ENCODE results near the gene KCNAB1.
"Not testable (repeated sequence)": the region's sequence is repeated elsewhere in the genome, so short reads cannot be mapped to it uniquely, and the experiment has no call there.

KCNAB1 gene

GRCh38 chr3:156274791-156275190 is 154.4 kb downstream of the KCNAB1 start:
- DNase-seq = no peak

- not testable (repeated sequence) for DNase-seq
Observed at GRCh38 chr3:156284637-156285036, 164.3 kb downstream of the KCNAB1 start.

GRCh38 chr3:156285626-156286025 is 165.2 kb downstream of the KCNAB1 start:
- DNase-seq = no peak

GRCh38 chr3:156290924-156291271 is 170.5 kb downstream of the KCNAB1 start:
- no peak for DNase-seq

GRCh38 chr3:156291272-156292123 is 171.1 kb downstream of the KCNAB1 start:
- no peak for DNase-seq

GRCh38 chr3:156293566-156293965 is 173.2 kb downstream of the KCNAB1 start:
- DNase-seq = no peak

GRCh38 chr3:156297582-156297981 is 177.2 kb downstream of the KCNAB1 start:
- no peak for DNase-seq

- DNase-seq = no peak
Observed at GRCh38 chr3:156298014-156298413, 177.6 kb downstream of the KCNAB1 start.

GRCh38 chr3:156298938-156299337 is 178.6 kb downstream of the KCNAB1 start:
- no peak for DNase-seq

GRCh38 chr3:156299569-156299968 is 179.2 kb downstream of the KCNAB1 start:
- DNase-seq = no peak

- no peak for DNase-seq
Observed at GRCh38 chr3:156300371-156300770, 180.0 kb downstream of the KCNAB1 start.

- DNase-seq = no peak
Observed at GRCh38 chr3:156300929-156301840, 180.8 kb downstream of the KCNAB1 start.

GRCh38 chr3:156303001-156303707 is 182.8 kb downstream of the KCNAB1 start:
- no peak for DNase-seq

- DNase-seq = no peak
Observed at GRCh38 chr3:156304406-156304805, 184.0 kb downstream of the KCNAB1 start.

- no peak for DNase-seq
Observed at GRCh38 chr3:156305672-156306071, 185.3 kb downstream of the KCNAB1 start.

GRCh38 chr3:156307704-156308103 is 187.3 kb downstream of the KCNAB1 start:
- DNase-seq = no peak

- DNase-seq = no peak
Observed at GRCh38 chr3:156311431-156311830, 191.1 kb downstream of the KCNAB1 start.

GRCh38 chr3:156311930-156312329 is 191.6 kb downstream of the KCNAB1 start:
- DNase-seq = no peak

- no peak for DNase-seq
Observed at GRCh38 chr3:156316076-156316475, 195.7 kb downstream of the KCNAB1 start.

- DNase-seq = no peak
Observed at GRCh38 chr3:156317462-156318074, 197.2 kb downstream of the KCNAB1 start.

GRCh38 chr3:156321945-156322344 is 201.6 kb downstream of the KCNAB1 start:
- DNase-seq = no peak

GRCh38 chr3:156323466-156323865 is 203.1 kb downstream of the KCNAB1 start:
- DNase-seq = no peak

GRCh38 chr3:156330415-156330814 is 210.0 kb downstream of the KCNAB1 start:
- DNase-seq = no peak

Measured in NCI-H1048 (cell line).